H1 (cell line): ENCODE measurements around the gene CPLANE2. TPM values are rescaled to one million over a fixed set of nuclear protein-coding genes. Genes with fewer than 3 reads are reported as not detected.

ENCODE experiments used
- CTCF ChIA-PET: fragments of 300-600 bp; sonication (Branson Sonifier 250); formaldehyde crosslinking; loops from one replicate; lab custom pipeline; 2021; ENCODE audit not compliant: partially characterized antibody; lab: Charles Lee
- POLR2A ChIA-PET: fragments of 300-600 bp; sonication (Branson Sonifier 250); formaldehyde crosslinking; loops from one replicate; lab custom pipeline; 2021; ENCODE audit warnings: inconsistent platforms; ENCODE audit not compliant: partially characterized antibody; lab: Charles Lee
- DNase-seq, 2 experiments: peaks; one replicate each; pipeline versions ENCODE4 v3.0.0 to v3.0.0-alpha.2; 2010 to 2022; ENCODE audit warnings: low spot score in 2 of 2, low read depth in 1 of 2, mixed read lengths in 1 of 2
- FAIRE-seq: peaks from 2 replicates; lab custom pipeline; 2011; peaks lifted over from hg19 to GRCh38; lab: Jason Lieb, UNC
- H2AFZ ChIP-seq: 2 replicates; pipeline ENCODE4 v1.8.1; 2012; ENCODE audit warnings: low read length, inconsistent platforms
- H2AK5ac ChIP-seq: 2 replicates; pipeline ENCODE4 v1.6.1; 2013; ENCODE audit warnings: low read depth, low read length
- H2BK120ac ChIP-seq: replicated peaks from 2 replicates; pipeline ENCODE3; 2013; ENCODE audit warnings: low read depth, low read length, inconsistent platforms
- H2BK12ac ChIP-seq: 2 replicates; pipeline ENCODE4 v1.6.1; 2013; ENCODE audit warnings: low read depth, low read length
- H2BK15ac ChIP-seq: 2 replicates; pipeline ENCODE4 v1.6.1; 2013; ENCODE audit warnings: low read length
- H2BK20ac ChIP-seq: 2 replicates; pipeline ENCODE4 v1.6.1; 2013; ENCODE audit warnings: low read length
- H2BK5ac ChIP-seq: 2 replicates; pipeline ENCODE4 v1.6.1; 2013; ENCODE audit warnings: low read depth, low read length
- H3K14ac ChIP-seq: 2 replicates; pipeline ENCODE4 v1.6.1; 2013; ENCODE audit warnings: inconsistent platforms; ENCODE audit not compliant: insufficient read length
- H3K18ac ChIP-seq: 2 replicates; pipeline ENCODE4 v1.6.1; 2013; ENCODE audit warnings: low read length; ENCODE audit errors: extremely low read depth
- H3K23ac ChIP-seq: 2 replicates; pipeline ENCODE4 v1.6.1; 2013; ENCODE audit warnings: inconsistent platforms; ENCODE audit not compliant: insufficient read length
- H3K23me2 ChIP-seq: 2 replicates; pipeline ENCODE4 v1.6.1; 2013; ENCODE audit warnings: low read depth, low read length
- H3K27ac ChIP-seq: 2 replicates; pipeline ENCODE4 v1.6.1; 2011; ENCODE audit warnings: low read depth, low read length, inconsistent platforms
- H3K27me3 ChIP-seq, 4 experiments: replicated peaks in 1 of 4; 1 replicate in 1 of 4; 2 replicates in 3 of 4; pipeline versions ENCODE4 v1.6.1 to v1.8.1; 2011 to 2013; ENCODE audit warnings: low read length in 3 of 4, mild to moderate bottlenecking in 3 of 4, inconsistent platforms in 2 of 4, mixed read lengths in 2 of 4, moderate library complexity in 1 of 4; ENCODE audit not compliant: control insufficient read depth in 3 of 4, insufficient read depth in 3 of 4; ENCODE audit errors: extremely low read depth in 1 of 4
- H3K36me3 ChIP-seq, 4 experiments: 2 replicates each; pipeline versions ENCODE4 v1.6.1 to v1.8.1; 2011 to 2013; ENCODE audit warnings: mild to moderate bottlenecking in 4 of 4, low read length in 3 of 4, moderate library complexity in 2 of 4, control low read depth in 1 of 4, inconsistent platforms in 1 of 4; ENCODE audit not compliant: insufficient read depth in 4 of 4, control insufficient read depth in 2 of 4
- H3K4ac ChIP-seq: replicated peaks from 2 replicates; pipeline ENCODE3; 2013; ENCODE audit warnings: low read length, low read depth, mixed read lengths, inconsistent platforms; ENCODE audit not compliant: insufficient read length
- H3K4me1 ChIP-seq, 4 experiments: replicated peaks in 1 of 4; 1 replicate in 1 of 4; 2 replicates in 3 of 4; pipeline versions ENCODE4 v1.6.1 to v1.8.1; 2011 to 2013; ENCODE audit warnings: low read length in 3 of 4, inconsistent platforms in 2 of 4, mixed read lengths in 1 of 4; ENCODE audit not compliant: insufficient read depth in 4 of 4, control insufficient read depth in 3 of 4
- H3K4me2 ChIP-seq, 2 experiments: 2 replicates each; pipeline versions ENCODE4 v1.6.1 to v1.8.1; 2011 to 2013; ENCODE audit warnings: low read depth in 2 of 2, low read length in 2 of 2, control low read depth in 1 of 2, inconsistent platforms in 1 of 2, mild to moderate bottlenecking in 1 of 2; ENCODE audit not compliant: insufficient read depth in 1 of 2
- H3K4me3 ChIP-seq, 4 experiments: fragments of 200-600, 300-600 bp in 1 of 4; sonication (generic), shearing (Covaris generic), sonication (Bioruptor Twin) in 1 of 4; 2 replicates each; pipeline versions ENCODE4 v1.5.1 to v1.8.1; 2011 to 2016; ENCODE audit warnings: low read length in 4 of 4, low read depth in 3 of 4, control low read depth in 2 of 4, inconsistent platforms in 2 of 4, mild to moderate bottlenecking in 2 of 4, mixed read lengths in 1 of 4, moderate library complexity in 1 of 4; ENCODE audit not compliant: insufficient read depth in 2 of 4; ENCODE audit errors: extremely low read depth in 1 of 4
- H3K56ac ChIP-seq: replicated peaks from 2 replicates; pipeline ENCODE3; 2013; ENCODE audit warnings: low read depth, mild to moderate bottlenecking, mixed read lengths, low read length, inconsistent platforms; ENCODE audit not compliant: insufficient read length
- H3K79me1 ChIP-seq: 2 replicates; pipeline ENCODE4 v1.6.1; 2013; ENCODE audit warnings: low read depth, low read length, control low read depth
- H3K79me2 ChIP-seq, 2 experiments: 2 replicates each; pipeline versions ENCODE4 v1.6.1 to v1.8.1; 2012 to 2013; ENCODE audit warnings: low read length in 2 of 2, mild to moderate bottlenecking in 2 of 2, inconsistent platforms in 1 of 2; ENCODE audit not compliant: insufficient read depth in 2 of 2, control insufficient read depth in 1 of 2
- H3K9ac ChIP-seq, 4 experiments: replicated peaks in 1 of 4; 1 replicate in 1 of 4; 2 replicates in 3 of 4; pipeline versions ENCODE4 v1.6.1 to v1.8.1; 2011 to 2013; ENCODE audit warnings: low read depth in 3 of 4, low read length in 3 of 4, control low read depth in 2 of 4, mild to moderate bottlenecking in 2 of 4, moderate library complexity in 2 of 4, inconsistent platforms in 1 of 4; ENCODE audit errors: extremely low read depth in 1 of 4
- H3K9me3 ChIP-seq, 2 experiments: 2 replicates each; pipeline versions ENCODE4 v1.6.1 to v1.8.1; 2012 to 2013; ENCODE audit warnings: mild to moderate bottlenecking in 2 of 2, moderate library complexity in 2 of 2, control low read depth in 1 of 2, inconsistent platforms in 1 of 2, low read depth in 1 of 2, low read length in 1 of 2, mixed read lengths in 1 of 2; ENCODE audit not compliant: insufficient read depth in 2 of 2
- H4K20me1 ChIP-seq, 2 experiments: replicated peaks in 1 of 2; 2 replicates each; pipeline versions ENCODE3 to v1.8.1; 2011 to 2013; ENCODE audit warnings: inconsistent platforms in 2 of 2, low read length in 2 of 2, mild to moderate bottlenecking in 1 of 2; ENCODE audit not compliant: insufficient read depth in 2 of 2, control insufficient read depth in 1 of 2
- H4K5ac ChIP-seq: 2 replicates; pipeline ENCODE4 v1.6.1; 2013; ENCODE audit warnings: low read length, low read depth, mixed read lengths, inconsistent platforms; ENCODE audit not compliant: insufficient read length
- H4K8ac ChIP-seq: 2 replicates; pipeline ENCODE4 v1.8.0; 2013; ENCODE audit warnings: mild to moderate bottlenecking, moderate library complexity, low read length, inconsistent platforms; ENCODE audit not compliant: insufficient read depth; ENCODE audit errors: extremely low read depth
- H4K91ac ChIP-seq: replicated peaks from 2 replicates; pipeline ENCODE3; 2013; ENCODE audit warnings: low read length, mixed read lengths, inconsistent platforms; ENCODE audit not compliant: insufficient read length
- BACH1 ChIP-seq: IDR thresholded peaks from 2 replicates; pipeline ENCODE4 v1.6.1; 2012; ENCODE audit warnings: low read length, improper control_type of control experiment
- JUN ChIP-seq: IDR thresholded peaks from 2 replicates; pipeline ENCODE4 v1.6.1; 2011; ENCODE audit warnings: low read depth, mild to moderate bottlenecking, improper control_type of control experiment, low read length
- KDM5A ChIP-seq: fragments of 200-600 bp; IDR thresholded peaks from 2 replicates; pipeline ENCODE4 v1.7.1; 2012; ENCODE audit warnings: mild to moderate bottlenecking, low read length, inconsistent platforms, mixed read lengths
- SRF ChIP-seq: IDR thresholded peaks from 2 replicates; pipeline ENCODE4 v1.6.1; 2011; ENCODE audit warnings: mild to moderate bottlenecking, low read depth, low read length, moderate library complexity
- TCF12 ChIP-seq: IDR thresholded peaks from 2 replicates; pipeline ENCODE4 v1.6.1; 2011; ENCODE audit warnings: low read depth, mild to moderate bottlenecking, low read length
- WGBS, 2 experiments: shearing (Covaris generic) in 1 of 2; methylation state at CpG; one replicate each; pipeline versions ENCODE4 v1.1.6 to v1.1.7; 2013 to 2015; ENCODE audit warnings: low lambda C conversion rate in 2 of 2, mixed read lengths in 2 of 2, inconsistent platforms in 1 of 2, low coverage in 1 of 2, missing lambda C conversion rate in 1 of 2; ENCODE audit not compliant: insufficient replicate concordance in 2 of 2, insufficient coverage in 1 of 2, insufficient read length in 1 of 2; ENCODE audit errors: extremely low coverage in 1 of 2, missing lambda C conversion rate in 1 of 2; 5-methylcytosine and 5-hydroxymethylcytosine counted together
- polyA plus RNA-seq, 7 experiments: library from polyadenylated mRNA; depleted of rRNA in 3 of 7; stranded (reverse) in 5 of 7; unstranded in 2 of 7; fragments of >200 nt in 5 of 7; fragments of 200-250 nt in 2 of 7; gene quantifications; 1 replicate in 5 of 7; 2 replicates in 1 of 7; 4 replicates in 1 of 7; pipeline versions ENCODE4 v1.2.1 to v1.2.3, GENCODE V29; 2011 to 2013; ENCODE audit warnings: missing spikeins in 2 of 7, mixed read lengths in 2 of 7
- total RNA-seq: library from RNA; stranded (reverse); fragmentation: NEBNext Ultra II Directional; extraction: Animal tissue kit (Norgen Biotek cat#: 25700); gene quantifications from 2 replicates; pipeline ENCODE4 v1.2.1, GENCODE V29; 2021

CPLANE2 gene
- total and polyA plus RNA-seq, 2 of the 8 experiments (the other 6 are each of a cell fraction or from before 2014, with no cell fraction given), result 2.3 to 2.5 TPM

GRCh38 chr1:16206547-16207317 is 30.3 kb downstream of the CPLANE2 start:
- ChIA-PET POLR2A (interaction anchor here (0.5 to 2.3 kb wide), 18 partner anchors 9 to 1896 kb away, joined by 3 to 26 read pairs (median 4); partner anchors contain the start of genes CPLANE2, EPHA2 and NECAP2), CTCF (interaction anchor here (0.7 to 7.6 kb wide), 7 partner anchors 10 to 59 kb away, joined by 3 to 45 read pairs (median 5); no protein-coding TSS in a partner anchor)
- Histone ChIP-seq H3K27ac (peak overlapping the region; percentile 56; the same call in 1 of the 2 replicates), H3K79me1 (peaks cover 11% of the 10 kb centered on the region), H3K9ac (peak overlapping the region in 3 of 4 experiments; percentile 38 to 56 (median 54); a peak in 5 of 7 replicates), H4K5ac (no peak overlapping the region), H2BK12ac (no peak overlapping the region), H2AFZ (no peak overlapping the region), H3K4ac (peak overlapping the region; percentile 61), H3K14ac (no peak overlapping the region), H3K4me2 (peak overlapping the region; percentile 91 to 93), H3K4me3 (peak overlapping the region; percentile 50 to 67 (median 58)), H4K20me1 (peaks cover 2 to 4% of the 10 kb centered on the region in 2 experiments), H3K4me1 (peaks cover 4 to 33% (median 20%) of the 10 kb centered on the region in 4 experiments), H3K18ac (peak overlapping the region; percentile 78; the same call in 1 of the 2 replicates), H3K36me3 (peaks cover 5 to 18% (median 14%) of the 10 kb centered on the region in 4 experiments; a peak in 7 of 8 replicates), H2BK20ac (no peak overlapping the region), H3K23ac (no peak overlapping the region), H4K8ac (peak overlapping the region; percentile 81), H2BK120ac (no peak overlapping the region), H3K79me2 (peaks cover 5 to 28% of the 10 kb centered on the region in 2 experiments; a peak in 3 of 4 replicates), H2BK5ac (peak overlapping the region; percentile 58), H3K9me3 (no peaks in the 10 kb centered on the region), H3K27me3 (no peaks in the 10 kb centered on the region), H2AK5ac (no peak overlapping the region), H4K91ac (no peak overlapping the region), H3K56ac (peak overlapping the region; percentile 63), H3K23me2 (peaks cover 6% of the 10 kb centered on the region), H2BK15ac (no peak overlapping the region)
- DNase-seq (peak; percentile 96 to 97), FAIRE-seq (peak; percentile 60)
- WGBS, 2 experiments, result 1% methylated on average over 43 of the region's 87 CpGs; no CpG with 5 or more reads in 1 of the 2 experiments
- TF ChIP-seq KDM5A (no peak), TCF12 (no peak), JUN (no peak), BACH1 (0 out of 2 replicates have a peak, but pooled peaks have one; percentile 9), SRF (no peak)
